IPS DF 6.9 (cell line): ENCODE results near the gene PALLD.

Source experiments
- DNase-seq: peaks from one replicate; pipeline ENCODE4 v3.0.0-alpha.2; 2013; ENCODE audit warnings: low read depth, low spot score
- H3K27ac ChIP-seq: one replicate; pipeline ENCODE4 v1.5.1; 2013; ENCODE audit warnings: low read length, control low read depth
- H3K27me3 ChIP-seq: 2 replicates; pipeline ENCODE4 v1.6.1; 2013; ENCODE audit warnings: mild to moderate bottlenecking, low read length; ENCODE audit not compliant: control insufficient read depth, insufficient read depth
- H3K36me3 ChIP-seq: 2 replicates; pipeline ENCODE4 v1.6.1; 2013; ENCODE audit warnings: low read length; ENCODE audit not compliant: control insufficient read depth, insufficient read depth
- H3K4me1 ChIP-seq: 2 replicates; pipeline ENCODE4 v1.6.1; 2013; ENCODE audit warnings: low read length; ENCODE audit not compliant: control insufficient read depth, insufficient read depth
- H3K4me3 ChIP-seq: 2 replicates; pipeline ENCODE4 v1.5.1; 2013; ENCODE audit warnings: mild to moderate bottlenecking, low read length
- H3K9me3 ChIP-seq: 2 replicates; pipeline ENCODE4 v1.6.1; 2013; ENCODE audit warnings: low read length, inconsistent platforms; ENCODE audit not compliant: control insufficient read depth, insufficient read depth
- WGBS: extraction: QIAGEN DNeasy Blood & Tissue Kit; methylation state at CpG from one replicate; pipeline ENCODE4 v1.1.7; 2013; ENCODE audit warnings: mixed read lengths, missing lambda C conversion rate; ENCODE audit not compliant: insufficient read length, insufficient coverage; 5-methylcytosine and 5-hydroxymethylcytosine counted together

The PALLD gene

GRCh38 chr4:168857546-168858314, 360.9 kb downstream of the PALLD start:
- H3K27me3 ChIP-seq, result no peaks in the 10 kb centered on the region

GRCh38 chr4:168859100-168859499, 362.2 kb downstream of the PALLD start:
- Histone ChIP-seq H3K9me3 (no peaks in the 10 kb centered on the region), H3K4me1 (no peaks in the 10 kb centered on the region), H3K27ac (no peak overlapping the region), H3K4me3 (no peak overlapping the region), H3K27me3 (no peaks in the 10 kb centered on the region), H3K36me3 (no peaks in the 10 kb centered on the region; the same call in 1 of the 2 replicates)
- no CpG with 5 or more reads among the region's 7 CpGs for WGBS
- no peak for DNase-seq

More at GRCh38 chr4:168857546-168858314, 360.9 kb downstream of the PALLD start:
- Histone ChIP-seq H3K27ac (no peak overlapping the region), H3K4me3 (no peak overlapping the region), H3K4me1 (no peaks in the 10 kb centered on the region), H3K36me3 (no peaks in the 10 kb centered on the region; the same call in 1 of the 2 replicates), H3K9me3 (no peaks in the 10 kb centered on the region)
- no CpG with 5 or more reads among the region's 5 CpGs for WGBS
- DNase-seq, result no peak

- Histone ChIP-seq H3K4me3 (no peak overlapping the region), H3K27ac (no peak overlapping the region), H3K36me3 (no peaks in the 10 kb centered on the region; the same call in 1 of the 2 replicates), H3K4me1 (0 out of 2 replicates have a peak, but pooled peaks cover 1% of the 10 kb centered on the region), H3K9me3 (no peaks in the 10 kb centered on the region), H3K27me3 (no peaks in the 10 kb centered on the region)
- no CpG with 5 or more reads among the region's 9 CpGs for WGBS
- no peak for DNase-seq
These were observed 363.2 kb downstream of the PALLD start for GRCh38 chr4:168859888-168860694.

- Histone ChIP-seq H3K4me3 (no peak overlapping the region), H3K27me3 (no peaks in the 10 kb centered on the region), H3K27ac (no peak overlapping the region), H3K9me3 (no peaks in the 10 kb centered on the region), H3K4me1 (0 out of 2 replicates have a peak, but pooled peaks cover 1% of the 10 kb centered on the region), H3K36me3 (no peaks in the 10 kb centered on the region; the same call in 1 of the 2 replicates)
- no CpG with 5 or more reads among the region's 3 CpGs for WGBS
- no peak for DNase-seq
These were observed 364.0 kb downstream of the PALLD start for GRCh38 chr4:168860827-168861226.

DNA sequence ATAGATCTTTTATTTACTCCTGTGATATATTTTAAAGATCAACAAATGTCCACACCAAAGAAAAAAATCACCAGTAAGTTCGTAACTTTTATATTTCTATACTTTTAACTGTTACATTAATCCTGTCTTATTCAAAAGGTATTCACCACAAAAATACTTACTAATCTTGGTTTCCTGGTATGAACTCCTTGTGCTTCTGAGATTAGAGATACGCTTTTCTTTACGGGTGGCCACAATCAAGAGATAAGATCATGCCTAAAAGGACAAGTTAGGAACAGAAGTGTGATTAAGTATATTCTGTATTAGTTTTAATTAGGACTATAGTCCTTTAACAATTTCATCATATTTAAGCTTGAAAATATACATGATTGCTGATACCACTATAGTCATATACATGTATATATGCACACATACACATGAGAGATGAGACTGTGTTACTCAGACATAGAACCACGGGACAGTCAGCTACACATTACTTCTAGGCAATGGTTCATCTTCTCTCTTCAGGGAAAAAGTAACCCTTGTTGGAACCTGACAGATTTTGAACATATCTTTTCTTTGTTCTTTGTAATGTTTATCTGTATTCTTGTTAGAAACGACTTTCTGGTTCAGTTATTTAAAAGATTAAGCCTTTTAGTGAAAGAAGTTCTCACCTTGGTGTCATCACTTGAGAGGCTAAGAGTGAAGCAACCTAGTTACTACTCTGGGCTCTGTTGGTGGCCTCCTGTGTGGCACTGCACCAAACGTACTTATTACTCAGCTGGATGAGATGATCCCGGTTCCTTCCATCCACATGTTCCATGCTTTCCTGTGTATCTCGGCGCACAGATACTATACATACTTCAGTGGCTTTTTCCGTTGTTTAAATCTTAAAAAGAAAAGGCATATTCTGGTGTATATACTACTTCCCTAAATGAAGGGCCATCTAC, 367.1 kb downstream of the PALLD start:
- Histone ChIP-seq H3K27me3 (no peaks in the 10 kb centered on the region), H3K36me3 (no peaks in the 10 kb centered on the region; the same call in 1 of the 2 replicates), H3K4me3 (no peak overlapping the region), H3K9me3 (no peaks in the 10 kb centered on the region), H3K4me1 (0 out of 2 replicates have a peak, but pooled peaks cover 1% of the 10 kb centered on the region), H3K27ac (no peak overlapping the region)
- no CpG with 5 or more reads among the region's 10 CpGs for WGBS
- no peak for DNase-seq

DNA sequence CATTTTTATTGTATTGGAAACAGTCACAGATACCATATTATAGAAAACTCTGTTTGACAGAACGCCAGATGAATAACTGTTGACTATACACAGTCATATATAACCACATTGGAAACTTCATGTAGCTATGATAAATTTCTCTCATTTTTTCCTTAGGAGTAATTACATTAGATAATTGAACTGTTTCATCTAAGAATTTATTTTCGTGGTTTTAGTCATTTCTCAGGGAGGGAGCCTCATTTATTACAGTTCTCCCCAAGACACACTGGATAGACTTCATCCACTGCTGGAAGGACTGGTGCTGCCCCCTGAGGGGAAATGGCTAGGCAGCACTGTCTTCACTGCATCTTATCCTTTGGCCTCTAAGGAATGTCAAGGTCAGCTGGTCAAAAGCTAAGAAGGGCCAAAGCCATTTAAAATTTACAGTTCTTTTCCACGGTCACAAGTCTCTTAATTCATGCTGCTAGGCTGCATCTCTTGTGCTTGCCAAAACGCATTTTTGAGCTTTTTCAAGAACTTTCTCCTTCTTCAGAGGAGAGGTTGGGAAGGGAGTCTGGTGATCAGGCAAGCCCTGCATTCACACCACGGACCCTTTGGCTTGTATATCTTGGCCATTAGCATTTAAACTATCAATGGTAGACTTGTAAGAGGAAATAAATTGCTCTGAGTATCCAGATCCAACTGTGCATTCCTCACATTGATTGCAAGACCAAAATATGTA, 368.1 kb downstream of the PALLD start:
- H3K27ac ChIP-seq, result no peak overlapping the region
- WGBS, result no CpG with 5 or more reads among the region's 5 CpGs
- H3K9me3 ChIP-seq, result no peaks in the 10 kb centered on the region
- no peak for DNase-seq
- H3K27me3 ChIP-seq, result no peaks in the 10 kb centered on the region
- 0 out of 2 replicates have a peak, but pooled peaks cover 1% of the 10 kb centered on the region for H3K4me1 ChIP-seq
- no peak overlapping the region for H3K4me3 ChIP-seq
- no peaks in the 10 kb centered on the region for H3K36me3 ChIP-seq

GRCh38 chr4:168865854-168866253, 369.0 kb downstream of the PALLD start:
- no CpG with 5 or more reads among the region's 3 CpGs for WGBS
- Histone ChIP-seq H3K27ac (no peak overlapping the region), H3K36me3 (no peaks in the 10 kb centered on the region), H3K4me1 (0 out of 2 replicates have a peak, but pooled peaks cover 1% of the 10 kb centered on the region), H3K9me3 (no peaks in the 10 kb centered on the region), H3K27me3 (no peaks in the 10 kb centered on the region), H3K4me3 (no peak overlapping the region)
- DNase-seq, result no peak

- DNase-seq, result no peak
- no peaks in the 10 kb centered on the region for H3K27me3 ChIP-seq
- H3K27ac ChIP-seq, result no peak overlapping the region
- no peaks in the 10 kb centered on the region for H3K9me3 ChIP-seq
- WGBS, result no CpG with 5 or more reads among the region's 4 CpGs
- H3K4me3 ChIP-seq, result no peak overlapping the region
- no peaks in the 10 kb centered on the region for H3K36me3 ChIP-seq
- peaks cover 1% of the 10 kb centered on the region; the same call in 1 of the 2 replicates for H3K4me1 ChIP-seq
These were observed 369.8 kb downstream of the PALLD start for GRCh38 chr4:168866635-168867034.

DNA sequence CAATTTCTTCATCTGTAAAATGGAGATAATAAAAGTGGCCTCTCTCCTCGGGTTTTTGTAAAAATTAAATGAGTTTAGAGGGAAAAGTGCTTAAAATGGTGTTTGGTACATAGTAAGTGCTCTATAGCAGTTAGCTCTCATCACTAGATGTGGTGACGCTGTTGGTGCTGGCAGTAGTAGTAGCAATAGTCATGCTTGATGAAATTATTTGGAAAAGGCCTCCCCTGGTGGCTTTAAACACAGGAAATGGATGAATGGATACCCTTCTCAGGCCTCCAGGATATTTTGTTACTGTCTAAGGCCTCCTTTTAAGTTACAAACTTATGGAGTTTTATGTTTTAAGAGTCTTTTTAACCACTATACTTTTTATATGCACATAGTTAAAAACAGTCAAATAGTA, 370.3 kb downstream of the PALLD start:
- Histone ChIP-seq H3K36me3 (no peaks in the 10 kb centered on the region), H3K27ac (no peak overlapping the region), H3K27me3 (no peaks in the 10 kb centered on the region), H3K4me3 (no peak overlapping the region), H3K9me3 (no peaks in the 10 kb centered on the region), H3K4me1 (peaks cover 1% of the 10 kb centered on the region; the same call in 1 of the 2 replicates)
- WGBS, result no CpG with 5 or more reads among the region's 2 CpGs
- DNase-seq, result no peak
